GM23338 (cell line): ENCODE measurements around the gene DOCK2. TPM values are rescaled to one million over a fixed set of nuclear protein-coding genes. Genes with fewer than 3 reads are reported as not detected.
"Not testable (repeated sequence)": the region's sequence is repeated elsewhere in the genome, so short reads cannot be mapped to it uniquely, and the experiment has no call there.

Experiments
- ATAC-seq: fragments of 200-7000 bp; cut with Tn5 transposase; 3 replicates; pipeline ENCODE4 v1.9.1; 2020
- DNase-seq: peaks from one replicate; pipeline ENCODE4 v3.0.0-alpha.2; 2015; ENCODE audit warnings: low spot score
- H2AFZ ChIP-seq: fragments of 200-600 bp; sonication (generic); 2 replicates; pipeline ENCODE4 v1.8.0; 2016; ENCODE audit warnings: antibody characterized with exemption, mild to moderate bottlenecking, moderate library complexity
- H3F3A ChIP-seq: fragments of 200-600 bp; sonication (generic); replicated peaks from 2 replicates; pipeline ENCODE4 v1.8.0; 2017; ENCODE audit warnings: antibody characterized with exemption, mixed run types, low read depth
- H3K27ac ChIP-seq: fragments of 200-600 bp; sonication (generic); 2 replicates; pipeline ENCODE4 v1.6.1; 2016; ENCODE audit warnings: low read depth
- H3K27me3 ChIP-seq: fragments of 200-600 bp; sonication (generic); 2 replicates; pipeline ENCODE4 v1.8.0; 2016; ENCODE audit warnings: mild to moderate bottlenecking, mixed run types, moderate library complexity; ENCODE audit not compliant: insufficient read depth
- H3K36me3 ChIP-seq: fragments of 200-600 bp; sonication (generic); 2 replicates; pipeline ENCODE4 v1.8.0; 2016; ENCODE audit warnings: mild to moderate bottlenecking; ENCODE audit not compliant: insufficient read depth
- H3K4me1 ChIP-seq: fragments of 200-600 bp; sonication (generic); 2 replicates; pipeline ENCODE4 v1.8.0; 2016; ENCODE audit warnings: mild to moderate bottlenecking, moderate library complexity; ENCODE audit not compliant: insufficient read depth
- H3K4me2 ChIP-seq: fragments of 200-600 bp; sonication (generic); 2 replicates; pipeline ENCODE4 v1.7.1; 2017; ENCODE audit warnings: mixed run types
- H3K4me3 ChIP-seq: fragments of 200-600 bp; sonication (generic); 2 replicates; pipeline ENCODE4 v1.6.1; 2016; ENCODE audit warnings: mixed run types
- H3K79me2 ChIP-seq: fragments of 200-600 bp; sonication (generic); replicated peaks from 2 replicates; pipeline ENCODE4 v1.8.0; 2017; ENCODE audit warnings: mild to moderate bottlenecking; ENCODE audit not compliant: insufficient read depth
- H3K9me2 ChIP-seq: fragments of 200-600 bp; sonication (generic); 2 replicates; pipeline ENCODE4 v1.8.0; 2017; ENCODE audit not compliant: insufficient read depth
- H4K20me1 ChIP-seq: fragments of 200-600 bp; sonication (generic); replicated peaks from 2 replicates; pipeline ENCODE4 v1.8.0; 2017; ENCODE audit warnings: mild to moderate bottlenecking; ENCODE audit not compliant: insufficient read depth
- H3K27ac Mint-ChIP-seq: 2 replicates; pipeline ENCODE4 v1.8.0; 2020; ENCODE audit warnings: inconsistent platforms, mild to moderate bottlenecking, moderate library complexity, mixed read lengths
- H3K27me3 Mint-ChIP-seq: 3 replicates; pipeline ENCODE4 v1.8.0; 2022; ENCODE audit warnings: low read depth, mild to moderate bottlenecking, moderate library complexity, mixed read lengths, inconsistent platforms; ENCODE audit not compliant: insufficient read depth, poor library complexity
- H3K36me3 Mint-ChIP-seq: 3 replicates; pipeline ENCODE4 v1.8.0; 2021; ENCODE audit warnings: low read depth, mild to moderate bottlenecking, inconsistent platforms, moderate library complexity, mixed read lengths
- H3K4me1 Mint-ChIP-seq: 3 replicates; pipeline ENCODE4 v1.8.0; 2020; ENCODE audit warnings: mild to moderate bottlenecking, inconsistent platforms, mixed read lengths
- H3K4me3 Mint-ChIP-seq: 3 replicates; pipeline ENCODE4 v1.8.0; 2021; ENCODE audit warnings: moderate library complexity, mild to moderate bottlenecking, inconsistent platforms, mixed read lengths
- H3K9me3 Mint-ChIP-seq: 3 replicates; pipeline ENCODE4 v1.8.0; 2020; ENCODE audit warnings: moderate library complexity, mild to moderate bottlenecking, inconsistent platforms, mixed read lengths
- CREB1 ChIP-seq: fragments of 250-450 bp; sonication (Bioruptor Pico); IDR thresholded peaks from 2 replicates; pipeline ENCODE4 v1.5.0; 2020; ENCODE audit warnings: low read depth, mild to moderate bottlenecking, moderate library complexity
- CTCF ChIP-seq, 2 experiments: fragments of 200-600 bp in 1 of 2; sonication (generic) in 1 of 2; conservative IDR thresholded peaks; 2 replicates each; pipeline versions ENCODE4 v1.5.1 to v1.6.1; 2016 to 2017; ENCODE audit warnings: antibody characterized with exemption in 2 of 2, low read depth in 2 of 2, mild to moderate bottlenecking in 2 of 2, moderate library complexity in 1 of 2
- EZH2 ChIP-seq: fragments of 200-600 bp; sonication (generic); IDR thresholded peaks from one replicate; pipeline ENCODE4 v1.8.0; 2017; ENCODE audit warnings: antibody characterized with exemption, mild to moderate bottlenecking, low read depth; ENCODE audit not compliant: unreplicated experiment
- JUNB ChIP-seq: IDR thresholded peaks from one replicate; pipeline ENCODE4 v1.6.1; 2016; ENCODE audit warnings: antibody characterized with exemption; ENCODE audit not compliant: unreplicated experiment
- NANOG ChIP-seq: IDR thresholded peaks from 2 replicates; pipeline ENCODE4 v1.6.1; 2016; ENCODE audit warnings: antibody characterized with exemption, borderline replicate concordance
- ZNF114 ChIP-seq: fragments of 250-450 bp; sonication (Bioruptor Pico); IDR thresholded peaks from 2 replicates; pipeline ENCODE4 v1.5.0; 2020; ENCODE audit warnings: mild to moderate bottlenecking, moderate library complexity
- ZNF462 ChIP-seq: fragments of 250-450 bp; sonication (Bioruptor Pico); IDR thresholded peaks from 2 replicates; pipeline ENCODE4 v1.5.0; 2020; ENCODE audit warnings: mild to moderate bottlenecking, moderate library complexity
- polyA plus RNA-seq: library from polyadenylated mRNA; unstranded; fragments of >200 nt; fragmentation: Nextera tagmentation; extraction: Ambion mirVana; gene quantifications from 2 replicates; pipeline ENCODE4 v1.2.1, GENCODE V29; 2016
- total RNA-seq: library from RNA; depleted of rRNA; stranded (reverse); fragments of >200 nt; shearing (Covaris generic); gene quantifications from 2 replicates; pipeline ENCODE4 v1.2.3, GENCODE V29; 2014

The DOCK2 gene
- total and polyA plus RNA-seq, 2 experiments from 2014 or later = 3.7 to 9.4 TPM

- H3F3A ChIP-seq = no peaks in the 10 kb centered on the region
- no peaks in the 10 kb centered on the region for H4K20me1 ChIP-seq
- H3K4me2 ChIP-seq = peak overlapping the region; percentile 69
- Mint-ChIP-seq H3K27me3 (peaks cover 11% of the 10 kb centered on the region), H3K4me1 (peaks cover 46% of the 10 kb centered on the region), H3K27ac (peak overlapping the region; percentile 74; the same call in 1 of the 2 replicates), H3K4me3 (peak overlapping the region; percentile 54; the same call in 2 of the 3 replicates), H3K36me3 (no peaks in the 10 kb centered on the region; the same call in 1 of the 3 replicates), H3K9me3 (peaks cover 4% of the 10 kb centered on the region; the same call in 1 of the 3 replicates)
- no peaks in the 10 kb centered on the region for H3K27me3 ChIP-seq
- no peak overlapping the region for H2AFZ ChIP-seq
- no peak for TF ChIP-seq CREB1 (CRISPR knock-in tag)
- peak; percentile 23 to 59; a peak in 3 of 4 replicates for TF ChIP-seq CTCF (conservative IDR thresholded peaks at IDR 0.05; ENCODE audit: low read depth in 2 of 2)
- TF ChIP-seq ZNF462 (CRISPR knock-in tag) = peak; percentile 66; the same call in 1 of the 2 replicates
- TF ChIP-seq JUNB = no peak
- TF ChIP-seq NANOG = peak; percentile 41; the same call in 1 of the 2 replicates
- TF ChIP-seq ZNF114 (CRISPR knock-in tag) = 0 out of 2 replicates have a peak, but pooled peaks have one; percentile 53
- TF ChIP-seq EZH2 = no peak
- H3K9me2 ChIP-seq = no peaks in the 10 kb centered on the region
- 0 out of 2 replicates have a peak overlapping the region, but pooled peaks have one; percentile 9 for H3K4me3 ChIP-seq
- H3K4me1 ChIP-seq = peaks cover 54% of the 10 kb centered on the region
- H3K79me2 ChIP-seq = no peaks in the 10 kb centered on the region
- DNase-seq = peak; percentile 81
- H3K27ac ChIP-seq = no peak overlapping the region; the same call in 1 of the 2 replicates
- H3K36me3 ChIP-seq = no peaks in the 10 kb centered on the region
- peak; percentile 90 for ATAC-seq
These were observed 171.1 kb downstream of the DOCK2 start for GRCh38 chr5:169808118-169808581.

- not testable (repeated sequence) for H2AFZ ChIP-seq, H3K27ac Mint-ChIP-seq, H4K20me1 ChIP-seq, H3K79me2 ChIP-seq, H3K9me3 Mint-ChIP-seq, DNase-seq, ATAC-seq, H3K27me3 Mint-ChIP-seq, H3K9me2 ChIP-seq, H3F3A ChIP-seq, H3K36me3 Mint-ChIP-seq, H3K36me3 ChIP-seq, H3K27me3 ChIP-seq
- Histone ChIP-seq H3K4me3 (0 out of 2 replicates have a peak overlapping the region, but pooled peaks have one; percentile 9), H3K4me1 (peaks cover 56% of the 10 kb centered on the region), H3K27ac (peak overlapping the region; percentile 75), H3K4me2 (peak overlapping the region; percentile 69)
- Mint-ChIP-seq H3K4me3 (peak overlapping the region; percentile 54; the same call in 1 of the 3 replicates), H3K4me1 (peaks cover 52% of the 10 kb centered on the region)
These were observed 171.8 kb downstream of the DOCK2 start for GRCh38 chr5:169808880-169809279.
